ENCODE results near the gene OGFRL1.

OGFRL1 gene

DNA sequence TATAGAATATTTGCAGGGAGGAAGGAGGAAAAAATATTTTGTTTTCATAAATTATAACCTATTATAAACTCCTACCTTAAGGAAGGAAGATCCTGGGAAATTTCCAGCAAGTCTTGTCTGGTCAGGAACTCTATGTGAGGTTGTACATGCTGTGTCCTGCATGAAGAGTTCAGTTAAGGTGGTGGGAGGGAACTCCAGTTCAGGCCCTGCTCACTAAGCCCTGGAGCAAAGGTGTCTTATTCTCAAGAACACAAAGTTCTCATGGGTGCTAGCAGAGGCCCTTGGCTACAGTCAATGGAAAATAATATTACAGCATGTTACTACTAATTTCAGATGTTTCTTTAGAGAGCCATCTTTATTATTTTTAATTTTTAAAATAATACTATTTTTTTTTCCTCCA, 3.8 kb upstream of the OGFRL1 start:
- TF ChIP-seq, protein P1, sequence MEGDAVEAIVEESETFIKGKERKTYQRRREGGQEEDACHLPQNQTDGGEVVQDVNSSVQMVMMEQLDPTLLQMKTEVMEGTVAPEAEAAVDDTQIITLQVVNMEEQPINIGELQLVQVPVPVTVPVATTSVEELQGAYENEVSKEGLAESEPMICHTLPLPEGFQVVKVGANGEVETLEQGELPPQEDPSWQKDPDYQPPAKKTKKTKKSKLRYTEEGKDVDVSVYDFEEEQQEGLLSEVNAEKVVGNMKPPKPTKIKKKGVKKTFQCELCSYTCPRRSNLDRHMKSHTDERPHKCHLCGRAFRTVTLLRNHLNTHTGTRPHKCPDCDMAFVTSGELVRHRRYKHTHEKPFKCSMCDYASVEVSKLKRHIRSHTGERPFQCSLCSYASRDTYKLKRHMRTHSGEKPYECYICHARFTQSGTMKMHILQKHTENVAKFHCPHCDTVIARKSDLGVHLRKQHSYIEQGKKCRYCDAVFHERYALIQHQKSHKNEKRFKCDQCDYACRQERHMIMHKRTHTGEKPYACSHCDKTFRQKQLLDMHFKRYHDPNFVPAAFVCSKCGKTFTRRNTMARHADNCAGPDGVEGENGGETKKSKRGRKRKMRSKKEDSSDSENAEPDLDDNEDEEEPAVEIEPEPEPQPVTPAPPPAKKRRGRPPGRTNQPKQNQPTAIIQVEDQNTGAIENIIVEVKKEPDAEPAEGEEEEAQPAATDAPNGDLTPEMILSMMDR (IDR thresholded peaks at IDR 0.05; ENCODE audit: low read depth, low read length, missing control alignments) = no peak
- no peak for DNase-seq (ENCODE audit: low read depth)
- H3K4me3 ChIP-seq (ENCODE audit: low read depth, low read length) = no peak overlapping the region

DNA sequence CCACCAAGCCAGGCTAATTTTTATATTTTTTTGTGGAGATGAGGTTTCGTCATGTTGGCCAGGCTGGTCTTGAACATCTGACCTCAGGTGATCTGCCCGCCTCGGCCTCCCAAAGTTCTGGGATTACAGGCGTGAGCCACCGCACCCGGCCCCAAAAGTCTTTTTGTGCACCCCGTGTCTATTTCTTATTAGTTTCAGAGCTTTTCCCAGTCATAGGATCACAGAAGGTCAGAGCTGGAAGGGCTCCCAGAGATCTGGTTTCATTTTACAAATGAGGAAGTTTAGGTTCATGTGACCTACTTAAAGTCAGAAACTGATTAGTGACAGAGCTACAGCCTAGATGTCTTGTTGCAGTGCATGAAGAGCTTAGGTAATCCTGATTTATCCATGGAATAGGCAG, 1.6 kb upstream of the OGFRL1 start:
- H3K4me3 ChIP-seq (ENCODE audit: low read depth, low read length) = no peak overlapping the region
- DNase-seq (ENCODE audit: low read depth) = no peak
- TF ChIP-seq, protein P1 (IDR thresholded peaks at IDR 0.05; ENCODE audit: low read depth, low read length, missing control alignments) = no peak

DNA sequence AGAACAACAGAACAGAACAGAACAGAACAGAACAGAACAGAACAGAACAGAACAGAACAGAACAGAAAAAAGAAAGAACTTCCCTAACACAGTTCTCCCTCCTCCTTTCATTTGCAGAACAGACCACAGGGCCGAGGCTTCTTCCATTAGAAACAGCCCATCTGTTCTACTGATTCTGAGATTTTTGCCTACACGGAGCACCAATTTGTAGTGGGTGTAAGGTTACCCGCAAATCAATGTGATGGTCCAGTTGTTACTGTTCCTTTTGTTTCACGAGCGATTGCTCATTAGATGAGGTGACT, 734 bp upstream of the OGFRL1 start:
- TF ChIP-seq, protein P1 (IDR thresholded peaks at IDR 0.05; ENCODE audit: low read depth, low read length, missing control alignments) = no peak
- peak overlapping the region; percentile 82 for H3K4me3 ChIP-seq (ENCODE audit: low read depth, low read length)
- no peak for DNase-seq (ENCODE audit: low read depth)

DNA sequence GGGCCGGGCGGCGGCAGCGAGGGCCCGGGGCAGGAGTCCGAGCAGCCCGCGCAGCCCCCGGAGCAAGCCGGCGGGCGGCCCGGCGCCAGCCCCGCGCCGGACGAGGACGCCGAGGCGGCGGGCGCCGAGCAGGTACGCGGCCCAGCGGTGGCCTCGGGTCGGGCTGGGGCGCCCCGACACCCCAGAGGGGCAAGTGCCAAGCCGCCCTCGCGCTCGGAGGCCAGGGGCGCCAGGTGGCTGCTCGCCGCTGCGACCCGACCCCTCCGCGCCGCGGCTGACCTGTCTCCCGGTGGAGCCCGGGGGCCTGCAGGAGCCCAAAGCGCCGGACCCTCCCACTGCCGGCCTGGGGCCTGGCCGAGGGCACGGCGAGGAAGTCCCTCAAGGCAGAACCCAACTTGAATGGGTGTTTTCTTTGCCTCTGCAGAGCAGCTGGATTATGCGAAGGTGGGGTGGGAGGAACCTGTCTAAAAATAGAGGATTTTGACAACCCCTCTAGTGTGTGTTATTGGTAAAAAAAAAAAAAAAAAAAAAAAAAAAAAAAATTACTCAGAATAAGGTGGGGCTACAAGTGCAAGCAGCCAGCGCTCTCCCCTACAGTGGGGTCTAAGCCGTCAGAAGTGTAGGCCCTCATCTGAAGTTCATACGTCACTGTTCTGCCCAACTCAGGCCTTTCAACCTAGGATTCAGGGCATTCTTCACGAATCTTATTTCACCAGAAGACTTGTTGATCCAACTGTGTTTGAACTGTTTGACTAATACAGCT, 609 bp downstream of the OGFRL1 start:
- no peak for DNase-seq (ENCODE audit: low read depth)
- H3K4me3 ChIP-seq (ENCODE audit: low read depth, low read length) = peak overlapping the region; percentile 82
- TF ChIP-seq, protein P1 (IDR thresholded peaks at IDR 0.05; ENCODE audit: low read depth, low read length, missing control alignments) = no peak

DNA sequence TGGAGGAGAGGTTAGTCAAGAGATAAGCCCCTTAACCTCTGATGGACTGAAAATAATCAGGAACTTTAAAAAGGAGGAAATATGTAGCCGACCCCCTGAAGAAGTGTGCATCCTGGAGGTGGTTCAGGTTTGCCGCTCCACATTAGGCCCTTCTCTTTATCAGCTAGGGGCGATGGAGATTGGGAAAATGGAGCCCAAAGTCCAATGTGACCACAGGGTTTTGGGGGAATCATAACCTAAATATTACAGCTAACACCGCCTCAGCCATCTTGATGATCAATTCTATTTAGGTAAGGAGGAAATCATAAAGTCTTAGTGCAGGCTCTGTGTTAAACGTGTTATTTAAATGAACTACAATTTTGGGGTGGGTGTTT, 1.2 kb downstream of the OGFRL1 start:
- H3K4me3 ChIP-seq (ENCODE audit: low read depth, low read length) = peak overlapping the region; percentile 82
- DNase-seq (ENCODE audit: low read depth) = no peak

DNA sequence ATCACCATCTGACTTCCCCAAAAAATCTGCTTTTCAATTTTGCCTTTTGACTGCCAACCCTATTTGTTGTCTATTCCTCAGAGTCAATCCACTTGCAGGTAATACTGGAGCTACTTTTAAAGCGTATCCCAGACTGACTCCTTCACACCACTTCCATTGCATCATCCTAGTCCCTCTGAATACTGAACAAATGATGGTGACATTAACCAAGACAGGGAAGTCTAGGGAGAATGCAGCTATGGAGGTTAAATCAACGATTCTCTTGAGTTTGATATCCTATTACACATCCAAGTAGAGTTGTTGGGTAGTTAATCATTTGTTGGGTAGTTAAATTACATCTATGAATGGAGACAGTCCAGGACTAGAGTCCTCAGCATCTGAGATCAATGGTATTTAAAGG, 2.0 kb downstream of the OGFRL1 start:
- H3K4me3 ChIP-seq (ENCODE audit: low read depth, low read length) = no peak overlapping the region
- DNase-seq (ENCODE audit: low read depth) = no peak
- TF ChIP-seq, protein P1 (IDR thresholded peaks at IDR 0.05; ENCODE audit: low read depth, low read length, missing control alignments) = no peak

More for the DNA sequence above, 1.2 kb downstream of the OGFRL1 start:
- TF ChIP-seq, protein P1 (IDR thresholded peaks at IDR 0.05; ENCODE audit: low read depth, low read length, missing control alignments) = no peak

DNA sequence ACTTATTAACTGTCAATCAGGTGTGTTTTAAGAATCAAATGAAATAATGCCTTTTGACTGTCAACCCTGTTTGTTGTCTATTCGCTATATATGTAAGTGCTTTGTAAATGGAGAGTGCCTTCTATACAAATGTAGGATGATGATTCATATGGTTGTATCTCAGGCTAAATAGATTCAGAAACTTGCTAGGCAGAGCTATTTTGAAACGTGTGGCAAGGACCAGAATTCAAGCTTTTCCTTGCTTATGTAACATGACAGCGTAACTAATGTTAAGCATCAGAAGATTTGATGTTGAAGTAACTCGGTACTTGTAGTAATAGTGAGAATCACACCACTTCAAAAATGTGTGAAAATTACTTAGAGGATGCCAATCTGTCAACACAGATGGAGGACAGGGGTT, 3.4 kb downstream of the OGFRL1 start:
- TF ChIP-seq, protein P1 (IDR thresholded peaks at IDR 0.05; ENCODE audit: low read depth, low read length, missing control alignments) = no peak
- DNase-seq (ENCODE audit: low read depth) = no peak
- H3K4me3 ChIP-seq (ENCODE audit: low read depth, low read length) = no peak overlapping the region
